ENCODE results near the gene AMPD3. TPM values are rescaled to one million over a fixed set of nuclear protein-coding genes. Genes with fewer than 3 reads are reported as not detected.

AMPD3 gene
- total RNA-seq, 2 experiments from 2014 or later: 18.8 to 21.1 TPM

Other genes with a start within 250 kb of the AMPD3 start
- gene SBF2, start 161.0 kb upstream of the AMPD3 start, total RNA-seq: 10 to 100 TPM; 15.8 to 18.6 TPM
- gene ADM, start 150.2 kb upstream of the AMPD3 start, total RNA-seq: 1 to 10 TPM; 1.5 to 2.3 TPM
- gene RNF141, start 85.9 kb downstream of the AMPD3 start, total RNA-seq: 10 to 100 TPM; 13.6 to 13.8 TPM
- gene LYVE1, start 113.4 kb downstream of the AMPD3 start, total RNA-seq: not detected
- gene IRAG1, start 238.5 kb downstream of the AMPD3 start, total RNA-seq: not detected

Data from activated naive CD8-positive, alpha-beta T cell treated with anti-CD3 and anti-CD28 coated beads, Interleukin-2, amount 10 ng/mL, durations not matched to agents 7 days and 5 days (primary cell).